ENCODE data around the gene PLCB1.

Gene PLCB1

GRCh38 chr20:8675896-8676295 is 543.8 kb downstream of the PLCB1 start:
- DNase-seq = no peak

- no peak for DNase-seq
Measured at GRCh38 chr20:8678098-8678776, 546.2 kb downstream of the PLCB1 start.

DNA sequence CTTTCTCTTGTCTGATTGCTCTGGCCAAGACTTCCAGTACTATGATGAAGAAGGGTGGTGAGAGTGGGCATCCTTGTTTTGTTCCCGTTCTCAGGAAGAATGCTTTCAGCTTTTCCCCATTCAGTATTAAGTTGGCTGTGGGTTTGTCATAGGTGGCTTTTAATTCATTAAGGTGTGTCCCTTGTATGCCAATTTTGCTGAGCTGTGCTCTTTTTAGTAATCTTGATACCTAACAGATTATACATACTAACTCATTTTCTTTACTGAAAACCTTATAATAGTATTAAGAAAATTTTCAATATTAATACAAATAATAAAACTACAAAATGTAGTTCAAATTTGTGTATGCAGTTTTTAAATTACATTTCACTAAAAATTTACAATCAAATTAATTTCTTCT is 557.3 kb downstream of the PLCB1 start:
- no peak for DNase-seq

GRCh38 chr20:8690074-8690473 is 558.0 kb downstream of the PLCB1 start:
- no peak for DNase-seq

GRCh38 chr20:8693709-8694108 is 561.6 kb downstream of the PLCB1 start:
- no peak for DNase-seq

DNA sequence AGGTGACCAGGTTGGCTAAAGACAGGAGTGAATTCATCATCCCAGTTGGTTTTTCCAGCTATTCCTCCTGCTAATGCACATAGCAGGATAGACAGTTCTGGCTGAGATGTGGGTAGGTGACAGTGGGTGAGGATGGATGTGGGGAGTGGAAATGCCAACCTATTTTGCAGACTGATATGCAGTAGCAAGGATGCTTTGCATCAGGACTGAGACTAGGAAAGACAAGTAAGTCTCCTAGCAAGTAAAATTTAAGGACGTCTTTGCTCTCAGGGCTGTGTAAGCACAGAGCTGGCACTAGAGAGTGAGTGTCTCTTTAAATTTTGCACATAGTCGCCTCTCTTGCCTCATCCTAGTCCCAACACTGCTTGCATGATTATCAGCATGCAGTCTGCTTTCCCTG is 568.7 kb downstream of the PLCB1 start:
- DNase-seq = no peak

DNA sequence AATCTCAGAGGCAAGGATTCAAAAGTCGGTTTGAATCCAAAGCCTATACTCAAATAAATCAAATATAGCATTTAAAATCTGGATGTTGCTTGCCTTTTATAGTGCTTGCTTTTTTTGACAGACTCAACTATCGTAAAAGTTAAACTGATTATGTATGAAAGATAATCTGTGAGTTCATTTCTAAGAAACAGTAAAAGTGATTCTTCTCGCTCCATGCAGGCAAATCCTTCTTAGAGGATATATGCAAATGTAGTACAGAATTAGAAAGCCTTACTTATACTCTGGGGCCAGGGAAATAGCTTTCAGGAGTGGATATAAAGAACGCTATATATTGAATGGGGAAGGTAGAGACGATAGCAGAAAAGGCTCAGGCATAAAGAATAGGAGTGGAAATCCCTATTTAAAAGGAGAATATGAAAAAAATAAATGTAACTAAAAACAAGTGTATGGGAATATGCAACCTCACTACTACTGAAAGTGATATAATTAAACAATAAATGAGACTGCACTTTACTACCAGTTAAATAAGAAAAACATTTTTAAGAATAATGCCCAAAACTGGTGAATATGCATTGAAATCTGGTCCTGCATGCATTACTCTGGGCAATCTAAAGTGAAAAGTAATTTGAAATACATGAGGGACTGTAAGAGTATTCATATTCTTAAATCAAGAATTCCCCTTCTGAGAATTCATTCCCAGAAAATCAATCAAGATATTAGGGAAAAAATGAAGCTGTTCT is 575.1 kb downstream of the PLCB1 start:
- DNase-seq = no peak

DNA sequence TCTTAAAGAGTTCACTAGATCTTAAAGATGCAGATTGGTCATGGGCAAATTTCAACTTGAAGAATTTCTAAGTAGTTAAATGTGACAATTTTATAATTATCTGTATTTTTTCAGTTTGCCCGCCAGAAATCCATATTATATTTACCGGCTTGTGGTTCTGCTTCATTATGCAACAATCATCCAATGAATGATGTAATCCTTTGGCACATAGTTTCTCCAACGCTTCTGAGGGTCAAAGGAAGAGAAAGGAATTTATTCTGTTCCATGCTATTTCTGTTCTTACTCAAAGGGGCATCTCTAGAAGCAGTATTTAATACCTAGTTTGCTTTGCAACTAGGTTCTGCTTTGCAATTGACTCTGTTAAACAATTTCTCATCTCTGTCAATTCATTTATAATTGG is 577.6 kb downstream of the PLCB1 start:
- no peak for DNase-seq

DNA sequence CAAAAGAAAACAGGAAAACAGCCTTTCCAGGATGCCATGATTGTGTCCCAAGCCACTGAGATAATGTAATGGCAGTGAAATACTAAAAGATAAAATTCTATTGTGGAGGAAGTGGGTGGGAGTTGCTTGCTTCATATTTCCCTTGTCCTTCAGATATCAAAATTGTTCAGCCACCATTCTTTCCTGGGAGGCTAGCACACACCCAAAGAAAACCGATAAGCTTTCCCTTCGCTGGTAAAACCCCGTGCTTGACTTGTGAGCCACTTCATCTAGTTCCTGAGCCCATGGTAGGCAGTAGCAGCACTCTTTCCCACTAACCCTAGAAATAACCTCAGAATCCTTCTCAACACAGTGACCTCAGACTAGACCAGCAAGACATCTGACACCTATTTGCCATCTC is 579.4 kb downstream of the PLCB1 start:
- DNase-seq = no peak

GRCh38 chr20:8714206-8714605 is 582.1 kb downstream of the PLCB1 start:
- no peak for DNase-seq

DNA sequence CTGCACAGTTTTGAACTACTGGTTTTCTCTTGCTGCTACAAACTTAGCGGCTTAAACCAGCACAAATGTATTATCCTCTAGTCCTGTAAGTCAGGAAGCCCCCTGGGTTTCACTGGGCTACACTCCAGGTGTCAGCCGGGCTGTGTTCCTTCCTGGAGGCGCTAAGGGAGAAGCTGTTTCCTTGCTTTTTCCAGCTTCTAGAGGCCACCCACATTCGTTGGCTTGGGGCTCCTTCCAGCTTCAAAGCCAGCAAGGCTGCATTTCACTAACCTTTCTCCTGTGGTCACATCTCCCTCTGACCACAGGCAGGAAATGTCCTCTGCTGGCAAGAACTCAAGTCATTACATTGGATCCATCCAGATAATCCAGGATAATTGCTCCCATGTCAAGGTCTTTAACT is 586.2 kb downstream of the PLCB1 start:
- DNase-seq = no peak

- no peak for DNase-seq
Measured at GRCh38 chr20:8720089-8720488, 588.0 kb downstream of the PLCB1 start.

DNA sequence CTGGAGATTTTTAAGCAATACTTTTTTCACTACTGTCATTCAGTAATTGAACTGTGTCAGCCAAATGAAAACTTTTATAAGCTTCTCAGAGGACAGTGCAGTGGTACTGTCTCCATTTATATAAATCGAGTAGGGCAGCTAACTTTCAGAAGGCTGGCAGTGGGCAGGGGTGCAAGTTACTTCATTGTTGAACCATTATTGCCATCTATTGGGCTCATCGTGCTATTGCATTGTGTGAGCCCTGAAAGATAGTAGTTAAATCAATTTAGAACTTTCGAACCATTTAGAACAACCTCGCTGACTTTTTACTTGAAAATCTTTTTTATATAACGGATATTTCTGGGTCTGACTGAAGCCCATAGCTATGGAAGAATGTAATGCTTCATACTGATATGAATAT is 589.0 kb downstream of the PLCB1 start:
- peak; percentile 47 for DNase-seq

GRCh38 chr20:8722277-8722928 is 590.3 kb downstream of the PLCB1 start:
- DNase-seq = peak; percentile 49

GRCh38 chr20:8723296-8723695 is 591.2 kb downstream of the PLCB1 start:
- no peak for DNase-seq

GRCh38 chr20:8724884-8725283 is 592.8 kb downstream of the PLCB1 start:
- no peak for DNase-seq

DNA sequence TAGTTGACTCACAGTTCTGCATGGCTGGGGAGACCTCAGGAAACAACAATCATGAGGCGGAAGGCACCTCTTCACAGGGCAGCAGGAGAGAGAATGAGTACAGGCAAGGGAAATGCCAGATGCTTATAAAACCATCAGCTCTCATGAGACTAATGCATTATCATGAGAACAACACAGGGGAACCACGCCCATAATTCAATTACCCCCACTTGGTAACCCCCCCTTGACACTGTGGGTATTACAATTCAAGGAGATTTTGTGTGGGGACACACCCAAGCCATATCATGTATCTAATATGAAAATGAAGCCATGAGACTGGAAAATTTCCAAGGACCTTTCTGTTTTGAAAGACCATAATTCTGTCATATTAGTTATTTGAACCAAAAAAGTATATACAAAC is 594.4 kb downstream of the PLCB1 start:
- DNase-seq = no peak

DNA sequence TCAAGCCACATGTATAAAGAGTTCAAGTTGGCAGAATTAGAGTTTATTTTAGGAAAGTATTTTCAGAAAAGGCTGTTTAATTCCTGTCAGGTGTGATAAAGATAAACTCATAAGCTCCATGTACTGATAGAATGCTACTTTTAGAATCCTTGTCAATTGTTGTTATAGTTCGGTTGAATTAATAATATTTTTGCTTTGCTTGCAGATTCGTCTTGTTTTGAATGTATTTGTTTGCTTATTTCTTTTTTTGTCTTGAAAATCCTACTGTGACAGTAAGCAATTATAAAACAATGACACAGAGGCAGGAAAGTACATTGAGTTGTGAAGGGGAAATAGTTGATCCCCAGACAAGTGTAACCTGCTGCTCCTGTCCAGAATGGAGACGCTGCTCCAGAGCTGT is 602.9 kb downstream of the PLCB1 start:
- DNase-seq = no peak

- no peak for DNase-seq
Measured at GRCh38 chr20:8735674-8736073, 603.6 kb downstream of the PLCB1 start.

- DNase-seq = no peak
Measured at GRCh38 chr20:8740265-8740664, 608.2 kb downstream of the PLCB1 start.

GRCh38 chr20:8744228-8744844 is 612.3 kb downstream of the PLCB1 start:
- no peak for DNase-seq

DNA sequence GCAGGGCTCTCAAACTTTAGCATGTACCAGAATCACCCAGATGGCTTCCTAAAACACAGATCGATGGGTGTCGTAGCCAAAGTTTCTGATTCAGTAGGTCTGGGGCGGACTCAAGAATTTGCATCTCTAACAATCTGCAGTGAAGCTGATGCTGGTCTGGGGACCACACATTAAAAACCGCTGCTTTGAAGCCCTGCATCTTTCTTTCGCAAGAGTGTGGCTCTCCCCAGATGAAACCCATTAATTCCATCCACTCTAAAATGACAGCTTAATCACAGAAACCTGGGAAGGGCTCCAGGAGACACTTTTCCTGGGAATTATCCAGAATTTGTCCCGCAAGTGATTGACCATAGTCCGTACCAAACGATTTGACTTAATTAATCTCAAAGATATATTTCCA is 617.0 kb downstream of the PLCB1 start:
- DNase-seq = no peak

DNA sequence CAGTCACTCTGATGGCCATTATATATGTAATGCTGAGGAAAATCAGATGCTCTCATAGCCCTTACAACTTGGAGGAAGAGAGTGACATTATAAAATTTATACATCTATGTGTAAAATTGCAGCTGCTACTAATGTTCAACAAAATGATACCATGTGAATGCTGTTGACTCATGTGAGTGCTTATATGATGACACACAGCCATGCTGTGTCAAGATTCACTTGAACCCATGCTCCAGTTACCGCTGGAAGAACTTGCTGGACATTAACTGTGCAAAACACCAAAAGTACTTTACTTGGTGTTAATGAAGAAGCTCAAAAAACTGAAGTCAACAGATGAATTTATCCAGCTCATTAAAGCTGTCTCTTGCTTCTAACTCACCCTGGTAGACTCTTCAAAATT is 617.9 kb downstream of the PLCB1 start:
- DNase-seq = no peak

All from SHP77 treated with DMSO at 0.1 percent for 48 hours (cell line).